ENCODE data around the gene GPR146. TPM values are rescaled to one million over a fixed set of nuclear protein-coding genes. Genes with fewer than 3 reads are reported as not detected.

Gene GPR146
- total and polyA plus RNA-seq, 2 of the 4 experiments (the other 2 are of a cell fraction): 2.2 to 3.4 TPM

GRCh38 chr7:1013581-1013980 lies 30.8 kb upstream of the GPR146 start:
- H3K27me3 ChIP-seq (ENCODE audit: control insufficient read depth, insufficient read depth, low read length): no peaks in the 10 kb centered on the region
- no peak overlapping the region for H2BK120ac ChIP-seq (ENCODE audit: low read depth, low read length)
- BruUV-seq (replicated peaks): no TSS peak
- peaks cover 8% of the 10 kb centered on the region for H3K9me1 ChIP-seq (ENCODE audit: insufficient read depth, low read length)
- no peak overlapping the region for H2AFZ ChIP-seq (replicated peaks; ENCODE audit: low read length, poor library complexity)
- no peaks in the 10 kb centered on the region for H3K9me3 ChIP-seq (ENCODE audit: control insufficient read depth, insufficient read depth, low read length)
- ChIA-PET POLR2A (ENCODE audit: unreplicated experiment) (no interaction called here), CTCF (no interaction called here)
- ATAC-seq (ENCODE audit: low read depth) (no peak; the same call in 1 of the 2 replicates), DNase-seq (no peak)
- H2BK20ac ChIP-seq (ENCODE audit: low read depth, low read length): no peak overlapping the region
- no peak overlapping the region for H4K8ac ChIP-seq (ENCODE audit: low read depth in 2 of 2, low read length in 2 of 2)
- no peak overlapping the region for H3K9ac ChIP-seq (ENCODE audit: low read depth, low read length)
- H2AK5ac ChIP-seq (ENCODE audit: low read depth, low read length): no peak overlapping the region
- dilution Hi-C loops (cut with HindIII; ENCODE audit: low sequenced_read_pairs, unreplicated experiment): no loop called here
- H2BK15ac ChIP-seq (ENCODE audit: low read depth, low read length): no peak overlapping the region
- H3K4me1 ChIP-seq (ENCODE audit: control insufficient read depth, insufficient read depth, low read length): no peaks in the 10 kb centered on the region
- peaks cover 18% of the 10 kb centered on the region for H3K36me3 ChIP-seq (ENCODE audit: control insufficient read depth, insufficient read depth, low read length)
- H3K4me2 ChIP-seq (ENCODE audit: low read depth, low read length): no peak overlapping the region
- no peak for TF ChIP-seq USF2 (IDR thresholded peaks at IDR 0.05; ENCODE audit: low read depth, low read length)
- no peak for TF ChIP-seq MAZ (IDR thresholded peaks at IDR 0.05; ENCODE audit: borderline replicate concordance, low read depth, low read length)
- no peak for TF ChIP-seq CEBPB (IDR thresholded peaks at IDR 0.05; ENCODE audit: low read depth, low read length)
- no peak for TF ChIP-seq FOS (IDR thresholded peaks at IDR 0.05; ENCODE audit: low read depth, low read length)
- no peak for TF ChIP-seq CTCF (conservative IDR thresholded peaks at IDR 0.05; ENCODE audit: low read depth, low read length)
- TF ChIP-seq, protein P1, sequence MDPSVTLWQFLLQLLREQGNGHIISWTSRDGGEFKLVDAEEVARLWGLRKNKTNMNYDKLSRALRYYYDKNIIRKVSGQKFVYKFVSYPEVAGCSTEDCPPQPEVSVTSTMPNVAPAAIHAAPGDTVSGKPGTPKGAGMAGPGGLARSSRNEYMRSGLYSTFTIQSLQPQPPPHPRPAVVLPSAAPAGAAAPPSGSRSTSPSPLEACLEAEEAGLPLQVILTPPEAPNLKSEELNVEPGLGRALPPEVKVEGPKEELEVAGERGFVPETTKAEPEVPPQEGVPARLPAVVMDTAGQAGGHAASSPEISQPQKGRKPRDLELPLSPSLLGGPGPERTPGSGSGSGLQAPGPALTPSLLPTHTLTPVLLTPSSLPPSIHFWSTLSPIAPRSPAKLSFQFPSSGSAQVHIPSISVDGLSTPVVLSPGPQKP (IDR thresholded peaks at IDR 0.05; ENCODE audit: borderline replicate concordance, low read depth, low read length): no peak
- no peak for TF ChIP-seq NFE2L2 (IDR thresholded peaks at IDR 0.05; ENCODE audit: low read depth, low read length)
- no peak for TF ChIP-seq RCOR1 (IDR thresholded peaks at IDR 0.05; ENCODE audit: insufficient replicate concordance, low read length)
- TF ChIP-seq SMC3 (IDR thresholded peaks at IDR 0.05; ENCODE audit: low read depth, low read length): no peak
- TF ChIP-seq RFX5 (IDR thresholded peaks at IDR 0.05; ENCODE audit: low read depth, low read length): no peak
- TF ChIP-seq BHLHE40 (IDR thresholded peaks at IDR 0.05; ENCODE audit: low read depth, low read length): no peak
- TF ChIP-seq MAFK (IDR thresholded peaks at IDR 0.05; ENCODE audit: low read depth, low read length): no peak
- no peak for TF ChIP-seq CHD1 (IDR thresholded peaks at IDR 0.05; ENCODE audit: low read depth, low read length)
- no peak overlapping the region for H2BK5ac ChIP-seq (ENCODE audit: low read depth, low read length, poor library complexity, severe bottlenecking)
- no peak overlapping the region for H3K4ac ChIP-seq (ENCODE audit: low read depth, low read length)
- H3K56ac ChIP-seq (ENCODE audit: extremely low read depth, insufficient read depth, low read length): no peak overlapping the region
- no peak overlapping the region for H3K23ac ChIP-seq (ENCODE audit: low read depth, low read length)
- intact Hi-C loops (cut with micrococcal nuclease): no loop called here
- no peak overlapping the region for H4K91ac ChIP-seq (ENCODE audit: insufficient read depth, low read depth, low read length)
- no peak overlapping the region for H4K5ac ChIP-seq (ENCODE audit: low read depth, low read length)
- WGBS, 2 experiments (ENCODE audit: extremely low coverage in 2 of 2, insufficient read length in 1 of 2): 53% methylated on average over 9 of the region's 11 CpGs; no CpG with 5 or more reads in 1 of the 2 experiments
- no peak overlapping the region for H2AK9ac ChIP-seq (replicated peaks; ENCODE audit: low read depth, low read length, poor library complexity)
- in situ Hi-C loops (cut with MboI; ENCODE audit: low sequenced_read_pairs): no loop called here
- H3K79me1 ChIP-seq (ENCODE audit: low read depth in 1 of 2, low read length in 2 of 2): peaks cover 0 to 45% of the 10 kb centered on the region in 2 experiments; a peak in 3 of 4 replicates
- H3K4me3 ChIP-seq (ENCODE audit: insufficient read depth, low read depth, low read length): no peak overlapping the region
- H4K20me1 ChIP-seq (ENCODE audit: insufficient read depth, low read length): peaks cover 27% of the 10 kb centered on the region
- H3K14ac ChIP-seq (replicated peaks; ENCODE audit: low read depth, low read length): no peak overlapping the region
- no peak overlapping the region for H3K18ac ChIP-seq (ENCODE audit: low read depth, low read length)
- no peak overlapping the region for H3K27ac ChIP-seq (ENCODE audit: insufficient read depth, low read length)
